Measurements from ENCODE around the gene ABRAXAS1. TPM values are rescaled to one million over a fixed set of nuclear protein-coding genes. Genes with fewer than 3 reads are reported as not detected.
A peak's percentile ranks its signal among the peaks of the same experiment; 100 is the strongest.
"Not testable (repeated sequence)": the region's sequence is repeated elsewhere in the genome, so short reads cannot be mapped to it uniquely, and the experiment has no call there.

Gene ABRAXAS1
- polyA plus RNA-seq, 1 donor, result 17.6 TPM

DNA sequence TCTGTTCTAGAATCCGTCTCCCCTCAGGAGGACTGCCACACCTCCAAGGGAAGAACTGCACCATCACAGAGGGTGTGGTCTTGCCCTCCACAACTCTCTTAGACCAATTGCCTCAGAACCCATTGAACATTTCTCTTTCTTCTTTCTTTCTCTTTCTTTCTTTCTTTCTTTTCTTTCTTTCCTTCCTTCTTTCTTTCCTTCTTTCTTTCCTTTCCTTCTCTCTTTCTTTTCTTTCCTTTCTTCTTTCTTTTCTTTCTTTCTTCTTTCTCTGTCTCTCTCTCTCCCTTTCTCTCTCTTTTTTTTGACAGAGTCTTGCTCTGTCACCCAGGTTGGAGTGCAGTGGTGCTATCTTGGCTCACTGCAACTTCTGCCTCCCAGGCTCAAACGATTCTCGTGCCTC lies 16.8 kb upstream of the ABRAXAS1 start:
- not testable (repeated sequence) for H3K4me3 ChIP-seq (ENCODE audit: low read length); H3K27ac ChIP-seq (ENCODE audit: low read length); H3K9me3 ChIP-seq (ENCODE audit: control insufficient read depth, low read depth, low read length); H3K36me3 ChIP-seq (ENCODE audit: control insufficient read depth, insufficient read depth, low read length); DNase-seq; H3K27me3 ChIP-seq (ENCODE audit: control insufficient read depth, insufficient read depth, low read length)
- peaks cover 11% of the 10 kb centered on the region for H3K4me1 ChIP-seq (ENCODE audit: control insufficient read depth, insufficient read depth, low read length)
- 100% methylated on average over 3 of the region's 3 CpGs for WGBS (ENCODE audit: insufficient coverage, low lambda C conversion rate)

DNA sequence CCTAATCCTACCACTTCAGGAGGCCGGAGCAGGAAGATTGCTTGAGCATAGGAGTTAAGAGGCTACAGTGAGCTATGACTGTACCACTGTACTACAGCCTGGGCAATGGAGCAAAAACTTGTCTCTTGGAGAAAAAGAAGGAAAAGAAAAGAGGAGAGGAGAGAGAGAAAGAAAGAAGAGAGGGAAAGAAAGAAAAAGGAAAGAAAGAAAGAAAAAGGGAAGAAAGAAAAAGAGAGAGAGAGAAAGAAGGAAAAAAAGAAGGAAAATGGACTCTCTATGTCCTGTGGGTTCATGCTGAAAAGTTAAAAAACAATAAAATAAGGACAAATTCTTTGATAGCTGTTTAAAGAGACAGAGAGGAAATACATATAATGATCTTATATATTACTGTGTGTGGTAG lies 13.3 kb upstream of the ABRAXAS1 start:
- Histone ChIP-seq H3K4me3 (ENCODE audit: low read length) (no peak overlapping the region), H3K27me3 (ENCODE audit: control insufficient read depth, insufficient read depth, low read length) (no peaks in the 10 kb centered on the region), H3K27ac (ENCODE audit: low read length) (no peak overlapping the region), H3K4me1 (ENCODE audit: control insufficient read depth, insufficient read depth, low read length) (no peaks in the 10 kb centered on the region), H3K36me3 (ENCODE audit: control insufficient read depth, insufficient read depth, low read length) (no peaks in the 10 kb centered on the region), H3K9me3 (ENCODE audit: control insufficient read depth, low read depth, low read length) (no peaks in the 10 kb centered on the region)
- 100% methylated on average over 1 of the region's 1 CpG for WGBS (ENCODE audit: insufficient coverage, low lambda C conversion rate)
- DNase-seq, result no peak

DNA sequence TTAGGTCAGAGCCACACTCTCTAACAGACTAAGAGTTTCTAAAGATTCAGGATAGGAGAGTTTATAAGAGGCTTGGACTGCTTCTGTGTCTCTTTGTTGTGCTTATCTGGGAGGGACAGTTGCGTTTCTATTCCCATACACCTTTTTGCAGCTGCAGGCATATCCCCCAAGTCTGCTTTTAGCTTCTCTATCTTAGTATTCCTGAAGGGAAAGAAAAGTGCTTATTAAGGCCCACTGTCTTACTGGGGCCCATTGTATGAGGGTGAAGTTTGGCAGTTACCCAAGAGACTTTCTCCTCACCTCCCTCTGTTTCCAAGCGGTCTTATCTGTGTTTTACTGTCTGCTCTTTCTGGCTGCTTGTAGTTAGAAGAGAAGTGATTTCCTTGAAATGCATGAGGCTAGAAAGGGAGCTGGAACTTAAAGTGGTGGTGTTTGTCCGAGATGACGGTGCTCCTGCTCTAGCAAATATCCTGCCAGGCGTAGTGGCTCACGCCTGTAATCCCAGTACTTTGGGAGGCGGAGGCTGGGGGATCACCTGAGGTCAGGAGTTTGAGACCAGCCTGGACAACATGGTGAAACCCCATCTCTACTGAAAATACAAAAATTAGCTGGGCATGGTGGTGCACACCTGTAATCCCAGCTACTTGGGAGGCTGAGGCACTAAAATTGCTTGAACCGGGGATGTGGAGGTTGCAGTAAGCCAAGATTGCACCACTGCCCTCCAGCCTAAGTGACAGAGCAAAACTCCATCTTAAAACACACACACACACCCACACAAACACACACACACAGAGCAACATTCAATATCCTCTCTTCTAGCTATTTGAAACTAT lies 11.4 kb upstream of the ABRAXAS1 start:
- H3K27me3 ChIP-seq (ENCODE audit: control insufficient read depth, insufficient read depth, low read length); H3K36me3 ChIP-seq (ENCODE audit: control insufficient read depth, insufficient read depth, low read length); H3K9me3 ChIP-seq (ENCODE audit: control insufficient read depth, low read depth, low read length); H3K4me3 ChIP-seq (ENCODE audit: low read length); H3K4me1 ChIP-seq (ENCODE audit: control insufficient read depth, insufficient read depth, low read length); H3K27ac ChIP-seq (ENCODE audit: low read length): not testable (repeated sequence)
- no CpG with 5 or more reads among the region's 8 CpGs for WGBS (ENCODE audit: insufficient coverage, low lambda C conversion rate)
- DNase-seq, result peak in 1 of 2 donors; percentile 54

DNA sequence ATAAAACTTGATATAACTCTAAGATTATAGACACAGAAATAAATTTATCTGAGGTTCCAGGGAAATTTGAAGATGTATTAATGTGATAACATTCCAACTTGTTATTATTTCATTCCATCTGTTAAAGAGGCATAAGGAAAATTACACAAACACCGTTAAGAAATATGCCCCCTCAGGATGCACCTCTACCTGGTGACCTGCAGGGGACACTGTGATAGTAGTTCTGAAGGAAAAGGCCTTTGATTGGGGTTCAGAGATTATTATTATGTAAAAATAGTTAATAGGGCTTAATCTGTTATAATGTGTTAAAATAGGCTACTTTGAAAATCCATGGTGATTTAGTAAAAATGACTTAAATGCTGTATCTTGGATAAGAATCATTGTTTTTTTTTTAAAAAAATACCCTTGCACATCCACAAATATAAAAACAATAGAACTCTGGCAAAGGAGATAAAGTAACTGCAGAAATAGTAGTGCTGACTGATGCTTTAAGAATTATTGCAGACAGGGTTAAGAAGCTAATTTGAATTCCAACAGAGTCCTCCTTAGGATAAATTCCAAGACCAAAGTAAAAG lies 6.1 kb upstream of the ABRAXAS1 start:
- no peaks in the 10 kb centered on the region for H3K36me3 ChIP-seq (ENCODE audit: control insufficient read depth, insufficient read depth, low read length)
- no peak overlapping the region for H3K4me3 ChIP-seq (ENCODE audit: low read length)
- H3K4me1 ChIP-seq (ENCODE audit: control insufficient read depth, insufficient read depth, low read length), result no peaks in the 10 kb centered on the region
- no peak overlapping the region for H3K27ac ChIP-seq (ENCODE audit: low read length)
- DNase-seq, result no peak
- no peaks in the 10 kb centered on the region for H3K27me3 ChIP-seq (ENCODE audit: control insufficient read depth, insufficient read depth, low read length)
- no peaks in the 10 kb centered on the region for H3K9me3 ChIP-seq (ENCODE audit: control insufficient read depth, low read depth, low read length)
- WGBS (ENCODE audit: insufficient coverage, low lambda C conversion rate), result no CpG with 5 or more reads among the region's 1 CpG

DNA sequence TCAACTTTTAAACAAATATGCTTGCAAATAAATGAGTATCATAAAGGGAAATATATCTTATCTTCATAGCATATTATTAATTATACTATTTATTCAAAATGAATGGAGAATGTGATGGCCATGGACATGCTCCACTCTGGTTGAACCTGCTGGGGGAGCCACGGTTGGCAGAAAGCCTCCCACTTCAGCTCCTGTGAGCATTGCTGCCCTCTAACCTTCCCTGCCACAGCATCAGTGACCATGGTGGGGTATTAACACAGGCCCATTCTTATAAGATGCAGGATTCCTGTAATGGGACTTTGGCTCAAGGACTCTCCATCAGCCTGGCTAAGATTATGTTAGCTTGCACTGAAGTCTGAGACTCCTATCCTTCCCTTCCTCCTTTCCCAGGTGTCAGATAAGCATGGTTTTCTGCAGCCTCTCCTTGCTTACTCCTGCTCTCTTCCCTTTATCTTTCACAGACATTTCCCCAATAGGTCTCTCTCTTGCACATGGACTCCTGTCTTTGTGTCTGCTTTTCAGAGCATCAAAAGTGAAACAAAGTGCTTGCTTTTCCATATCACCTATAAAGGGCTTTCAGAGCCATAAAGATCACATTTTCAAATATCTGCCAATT lies 4.9 kb upstream of the ABRAXAS1 start:
- WGBS (ENCODE audit: insufficient coverage, low lambda C conversion rate), result no CpG with 5 or more reads among the region's 1 CpG
- H3K4me3 ChIP-seq (ENCODE audit: low read length), result no peak overlapping the region

DNA sequence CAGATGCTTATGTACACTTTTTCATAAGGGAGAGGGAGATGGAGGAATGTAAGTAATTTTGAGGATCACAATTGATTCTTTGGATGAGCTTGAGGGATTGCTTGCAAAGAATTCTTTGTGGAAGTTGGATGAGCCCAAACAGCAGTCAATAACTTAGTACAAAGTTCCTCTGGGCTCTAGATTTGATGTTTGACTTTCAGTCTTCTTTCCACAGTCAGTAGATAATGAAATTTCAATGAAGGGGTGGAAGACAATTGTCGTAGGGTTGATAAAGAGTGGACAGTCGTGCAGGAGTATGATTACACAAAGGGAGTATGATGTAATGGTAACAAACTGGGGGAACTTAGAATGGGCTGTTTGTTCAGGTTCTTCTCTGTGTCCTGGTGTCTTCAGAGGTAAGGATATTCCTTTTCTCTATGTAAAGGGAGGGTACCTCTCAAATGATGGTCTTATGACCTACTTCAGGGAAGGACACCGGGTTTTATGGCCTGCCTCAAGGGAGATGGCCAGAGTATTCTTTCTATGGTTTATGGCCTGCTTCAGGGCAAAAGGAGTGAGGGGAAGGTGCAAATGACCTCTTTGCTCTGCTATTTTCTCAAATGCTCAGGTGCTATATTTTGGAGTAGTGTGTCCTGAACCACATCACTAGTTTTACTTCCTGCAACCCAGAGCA lies 1.7 kb upstream of the ABRAXAS1 start:
- H3K36me3 ChIP-seq (ENCODE audit: control insufficient read depth, insufficient read depth, low read length), result no peaks in the 10 kb centered on the region
- H3K4me1 ChIP-seq (ENCODE audit: control insufficient read depth, insufficient read depth, low read length), result peaks cover 4% of the 10 kb centered on the region
- DNase-seq, result peak in 1 of 2 donors; percentile 35
- peak overlapping the region; percentile 10 for H3K27ac ChIP-seq (ENCODE audit: low read length)
- H3K4me3 ChIP-seq (ENCODE audit: low read length), result no peak overlapping the region
- no peaks in the 10 kb centered on the region for H3K9me3 ChIP-seq (ENCODE audit: control insufficient read depth, low read depth, low read length)
- WGBS (ENCODE audit: insufficient coverage, low lambda C conversion rate), result no CpG with 5 or more reads among the region's 3 CpGs
- no peaks in the 10 kb centered on the region for H3K27me3 ChIP-seq (ENCODE audit: control insufficient read depth, insufficient read depth, low read length)

More for the DNA sequence above, 4.9 kb upstream of the ABRAXAS1 start:
- Histone ChIP-seq H3K27ac (ENCODE audit: low read length) (no peak overlapping the region), H3K9me3 (ENCODE audit: control insufficient read depth, low read depth, low read length) (no peaks in the 10 kb centered on the region), H3K4me1 (ENCODE audit: control insufficient read depth, insufficient read depth, low read length) (peaks cover 4% of the 10 kb centered on the region), H3K27me3 (ENCODE audit: control insufficient read depth, insufficient read depth, low read length) (no peaks in the 10 kb centered on the region), H3K36me3 (ENCODE audit: control insufficient read depth, insufficient read depth, low read length) (no peaks in the 10 kb centered on the region)
- DNase-seq, result no peak

DNA sequence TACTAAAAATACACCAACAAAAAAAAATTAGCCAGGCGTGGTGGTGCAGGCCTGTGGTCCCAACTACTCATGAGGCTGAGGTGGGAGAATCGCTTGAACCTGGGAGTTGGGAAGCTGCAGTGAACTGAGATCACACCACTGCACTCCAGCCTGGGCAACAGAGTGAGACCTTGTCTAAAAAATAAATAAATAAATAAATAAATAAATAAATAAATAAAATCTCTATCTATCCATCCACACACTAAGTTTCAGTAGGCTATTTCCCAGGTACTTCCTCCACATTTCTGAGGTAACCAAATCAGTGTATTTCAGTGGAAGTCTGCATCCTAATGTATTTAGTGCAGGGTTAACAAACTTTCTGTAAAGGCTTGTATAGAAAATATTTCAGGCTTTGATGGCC lies 10.9 kb downstream of the ABRAXAS1 start:
- Histone ChIP-seq H3K36me3 (ENCODE audit: control insufficient read depth, insufficient read depth, low read length) (peaks cover 8% of the 10 kb centered on the region), H3K4me1 (ENCODE audit: control insufficient read depth, insufficient read depth, low read length) (no peaks in the 10 kb centered on the region), H3K4me3 (ENCODE audit: low read length) (no peak overlapping the region), H3K27me3 (ENCODE audit: control insufficient read depth, insufficient read depth, low read length) (no peaks in the 10 kb centered on the region), H3K27ac (ENCODE audit: low read length) (no peak overlapping the region), H3K9me3 (ENCODE audit: control insufficient read depth, low read depth, low read length) (no peaks in the 10 kb centered on the region)
- no peak for DNase-seq
- no CpG with 5 or more reads among the region's 2 CpGs for WGBS (ENCODE audit: insufficient coverage, low lambda C conversion rate)

DNA sequence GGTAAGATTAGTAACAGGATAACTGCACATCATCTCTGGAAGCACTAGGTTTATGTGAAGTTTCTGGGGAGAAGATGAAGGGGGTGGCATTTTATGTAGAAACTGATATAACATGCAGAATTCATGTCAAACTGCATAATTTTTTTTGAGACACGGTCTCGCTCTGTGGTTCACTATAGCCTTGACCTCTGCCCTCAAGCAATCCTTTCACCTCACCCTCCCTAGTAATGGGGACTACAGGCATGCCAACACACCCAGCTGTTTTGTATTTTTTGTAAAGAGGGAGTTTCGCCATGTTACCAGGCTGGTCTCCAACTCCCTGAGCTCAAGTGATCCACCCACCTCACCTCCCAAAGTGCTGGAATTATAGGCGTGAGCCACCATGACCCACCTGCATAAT lies 11.5 kb downstream of the ABRAXAS1 start:
- DNase-seq, result no peak
- Histone ChIP-seq H3K27me3 (ENCODE audit: control insufficient read depth, insufficient read depth, low read length) (no peaks in the 10 kb centered on the region), H3K27ac (ENCODE audit: low read length) (no peak overlapping the region), H3K4me1 (ENCODE audit: control insufficient read depth, insufficient read depth, low read length) (no peaks in the 10 kb centered on the region), H3K36me3 (ENCODE audit: control insufficient read depth, insufficient read depth, low read length) (peaks cover 8% of the 10 kb centered on the region), H3K9me3 (ENCODE audit: control insufficient read depth, low read depth, low read length) (no peaks in the 10 kb centered on the region), H3K4me3 (ENCODE audit: low read length) (no peak overlapping the region)
- no CpG with 5 or more reads among the region's 4 CpGs for WGBS (ENCODE audit: insufficient coverage, low lambda C conversion rate)

DNA sequence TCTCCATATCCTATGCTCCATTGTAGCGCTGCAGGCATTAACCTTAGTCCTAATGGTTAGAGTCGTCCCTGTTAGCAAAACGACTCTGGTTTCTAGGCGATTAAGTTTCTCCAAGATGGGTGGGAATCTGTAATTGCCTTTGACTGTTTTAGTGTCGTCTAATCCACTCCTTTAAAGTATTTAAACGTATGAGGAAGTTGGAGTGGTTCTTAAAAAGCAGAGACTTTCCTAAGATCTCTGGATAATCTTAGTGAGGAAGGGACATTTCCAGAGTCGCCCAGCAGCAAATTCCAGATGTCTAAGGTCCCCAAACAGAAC lies 28.8 kb downstream of the ABRAXAS1 start:
- peaks cover 23% of the 10 kb centered on the region for H3K36me3 ChIP-seq (ENCODE audit: control insufficient read depth, insufficient read depth, low read length)
- H3K27ac ChIP-seq (ENCODE audit: low read length), result peak overlapping the region; percentile 88
- no peaks in the 10 kb centered on the region for H3K9me3 ChIP-seq (ENCODE audit: control insufficient read depth, low read depth, low read length)
- no peaks in the 10 kb centered on the region for H3K4me1 ChIP-seq (ENCODE audit: control insufficient read depth, insufficient read depth, low read length)
- H3K4me3 ChIP-seq (ENCODE audit: low read length), result peak overlapping the region; percentile 87
- WGBS (ENCODE audit: insufficient coverage, low lambda C conversion rate), result 0% methylated on average over 1 of the region's 7 CpGs
- H3K27me3 ChIP-seq (ENCODE audit: control insufficient read depth, insufficient read depth, low read length), result no peaks in the 10 kb centered on the region
- no peak for DNase-seq

DNA sequence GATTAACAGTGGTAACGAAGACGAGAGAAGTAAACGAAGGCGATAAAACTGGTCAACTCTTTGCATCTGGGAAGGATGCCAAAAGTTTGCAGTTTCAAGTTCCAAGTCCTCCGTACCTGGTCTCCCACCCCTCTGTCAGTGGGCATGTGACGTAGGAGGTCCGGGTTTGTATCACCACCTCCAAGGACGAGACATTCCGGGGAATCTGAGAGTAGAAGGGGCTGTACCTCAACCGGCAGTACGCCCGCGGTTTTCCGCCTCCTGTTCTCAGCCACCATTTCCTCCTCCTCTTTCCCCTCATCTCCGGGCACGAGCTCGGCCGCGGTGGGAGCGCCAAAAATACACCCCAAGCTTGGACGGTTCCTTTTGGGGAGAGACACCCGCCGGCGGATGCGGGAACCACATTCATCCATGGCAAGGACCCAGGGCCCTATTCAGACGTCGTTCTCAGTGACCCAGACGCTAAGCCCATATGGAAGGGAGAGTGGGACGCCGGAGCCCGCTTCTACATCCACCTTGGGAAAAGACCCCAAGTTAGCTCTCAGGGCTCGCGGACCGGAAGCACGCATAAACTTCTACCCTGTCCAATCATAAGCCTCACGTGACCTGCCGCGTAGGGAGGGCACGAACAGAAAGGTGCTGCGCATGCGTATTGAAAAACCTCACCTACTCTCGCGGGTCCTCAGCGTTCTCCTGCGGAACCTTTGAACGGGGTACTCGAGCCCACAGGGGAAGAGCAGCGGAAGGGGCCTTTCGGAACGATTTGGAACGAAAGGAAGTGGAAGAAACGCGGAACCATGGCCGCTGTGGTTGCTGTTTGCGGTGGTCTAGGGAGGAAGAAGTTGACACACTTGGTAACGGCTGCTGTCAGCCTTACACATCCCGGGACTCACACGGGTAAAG lies 29.4 kb downstream of the ABRAXAS1 start, which contains the start of the genes HELQ and MRPS18C:
TSS of gene HELQ (minus strand) at position 543 of the 903 bp plus-strand sequence. CDS start at position 413, 130 bp downstream.
TSS of gene MRPS18C (plus strand) at position 778 of the 903 bp plus-strand sequence. CDS start at position 798, 20 bp downstream.
- no CpG with 5 or more reads among the region's 58 CpGs for WGBS (ENCODE audit: insufficient coverage, low lambda C conversion rate)
- H3K36me3 ChIP-seq (ENCODE audit: control insufficient read depth, insufficient read depth, low read length), result peaks cover 22% of the 10 kb centered on the region

More for the DNA sequence above, 29.4 kb downstream of the ABRAXAS1 start, which contains the start of the genes HELQ and MRPS18C:
- no peaks in the 10 kb centered on the region for H3K9me3 ChIP-seq (ENCODE audit: control insufficient read depth, low read depth, low read length)
- H3K4me1 ChIP-seq (ENCODE audit: control insufficient read depth, insufficient read depth, low read length), result no peaks in the 10 kb centered on the region
- peak within 1 kb of the TSS; percentile 87 for H3K4me3 ChIP-seq (ENCODE audit: low read length)
- peak; percentile 99 for DNase-seq
- H3K27me3 ChIP-seq (ENCODE audit: control insufficient read depth, insufficient read depth, low read length), result no peaks in the 10 kb centered on the region
- H3K27ac ChIP-seq (ENCODE audit: low read length), result peak within 1 kb of the TSS; percentile 88
